HG03521 (cell line): Measurements from ENCODE around the gene SIGMAR1.
A peak's percentile ranks its signal among the peaks of the same experiment; 100 is the strongest.

Experiments
- ATAC-seq: cut with Tn5 transposase; IDR thresholded peaks from one replicate; pipeline ENCODE4 v1.9.1; 2021; ENCODE audit warnings: mild to moderate bottlenecking, moderate library complexity; ENCODE audit not compliant: unreplicated experiment

Gene SIGMAR1

DNA sequence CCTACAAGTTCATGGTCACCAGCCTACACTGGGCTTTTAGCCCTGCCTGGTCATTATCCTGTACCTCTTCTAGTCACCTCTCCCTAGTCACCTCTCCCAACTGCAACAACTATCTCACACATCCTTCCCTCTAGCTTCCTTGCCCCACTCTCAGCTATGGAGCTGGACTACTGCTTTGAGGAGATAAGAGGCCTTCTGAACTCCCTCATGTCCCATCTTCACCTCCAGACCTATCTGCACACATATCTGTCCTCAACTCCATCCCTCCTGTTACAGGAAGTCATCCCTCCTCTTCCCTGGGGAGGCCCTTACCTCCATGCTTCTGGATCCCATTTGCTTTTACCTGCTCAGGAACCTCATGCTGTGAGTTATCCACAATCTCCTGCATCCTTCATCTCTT lies 31.4 kb downstream of the SIGMAR1 start:
- ATAC-seq: no peak

- peak; percentile 54 for ATAC-seq
These were observed 33.9 kb downstream of the SIGMAR1 start for GRCh38 chr9:34603610-34604231.

DNA sequence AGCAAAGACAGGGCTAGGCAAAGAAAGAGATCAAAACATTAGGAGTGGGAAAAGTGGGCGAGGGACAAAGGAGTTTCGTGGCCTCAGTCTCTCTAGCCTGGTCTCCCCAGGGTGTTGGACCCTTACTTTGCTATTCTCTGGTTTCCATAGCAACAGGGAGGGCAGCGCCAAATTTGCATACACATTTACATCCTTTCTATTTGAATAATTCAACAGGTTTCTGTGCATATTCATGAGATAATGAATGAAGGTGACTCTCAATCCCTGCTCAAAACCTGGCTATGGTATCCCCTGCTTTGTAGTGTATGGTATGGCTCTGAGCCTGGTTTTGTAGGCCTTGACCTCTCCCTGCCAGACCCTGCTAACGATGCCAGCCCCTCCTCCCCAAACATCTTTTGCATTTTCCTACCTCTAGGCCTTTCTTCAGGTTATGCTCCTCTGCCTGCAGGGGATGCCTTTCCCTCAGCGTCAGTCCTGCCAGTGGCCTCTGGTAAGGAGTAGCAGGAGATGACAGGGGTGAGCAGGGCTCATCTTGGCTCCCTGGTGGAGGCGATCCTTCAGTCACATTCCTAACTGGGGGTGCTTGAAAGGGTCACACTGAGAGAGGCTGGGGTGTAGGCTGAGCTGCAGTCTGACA lies 35.5 kb downstream of the SIGMAR1 start:
- no peak for ATAC-seq

GRCh38 chr9:34600908-34601307 lies 36.7 kb downstream of the SIGMAR1 start:
- ATAC-seq: no peak

GRCh38 chr9:34599546-34599945 lies 38.0 kb downstream of the SIGMAR1 start:
- ATAC-seq: no peak

GRCh38 chr9:34594177-34594576 lies 43.4 kb downstream of the SIGMAR1 start:
- ATAC-seq: no peak

GRCh38 chr9:34592895-34593601 lies 44.5 kb downstream of the SIGMAR1 start:
- ATAC-seq: no peak

DNA sequence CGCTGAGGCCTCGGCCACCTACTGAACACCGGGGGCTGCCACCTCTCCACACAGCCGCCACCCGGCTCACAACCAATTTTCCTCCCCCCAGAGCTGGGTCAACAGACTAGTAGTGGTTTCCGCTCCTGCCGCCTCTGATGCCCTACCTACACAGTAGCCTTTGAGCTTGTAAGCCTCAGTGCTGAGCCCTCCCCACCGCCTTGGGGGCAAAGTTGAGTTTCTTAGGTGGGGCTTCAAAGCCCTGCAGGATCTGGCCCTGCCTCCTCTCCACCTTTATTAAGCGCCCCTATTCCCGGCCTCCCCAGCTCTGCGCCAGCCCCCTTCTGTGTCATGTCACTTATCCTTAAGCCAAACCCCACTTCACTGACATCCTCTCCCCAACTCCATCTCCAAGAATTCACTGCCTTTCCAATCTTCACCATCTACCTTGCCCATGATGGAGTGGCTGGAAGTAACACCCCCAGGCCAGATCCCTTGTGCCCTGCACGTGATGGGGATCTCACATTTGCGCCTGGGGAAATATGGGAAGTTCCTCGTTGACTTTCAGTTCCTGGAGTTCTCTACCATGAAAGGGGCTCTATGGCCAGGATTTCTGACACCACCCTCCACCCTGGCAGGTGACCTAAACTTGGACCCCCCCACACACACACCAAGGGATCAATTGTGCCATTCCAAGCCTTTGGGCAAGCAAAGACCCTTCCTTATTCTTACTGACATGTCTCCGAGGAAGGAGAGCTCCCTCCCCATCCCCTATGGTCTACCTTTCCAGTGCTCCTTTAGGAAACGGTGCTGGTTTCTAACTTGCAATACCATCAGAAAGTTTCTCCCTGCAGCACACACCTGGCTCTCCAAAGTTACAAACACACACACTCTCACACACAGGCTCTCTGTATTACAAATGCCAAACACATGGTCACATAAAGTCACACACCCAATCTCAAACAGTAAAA lies 45.4 kb downstream of the SIGMAR1 start:
- no peak for ATAC-seq

- peak; percentile 67 for ATAC-seq
These were observed 46.2 kb downstream of the SIGMAR1 start for GRCh38 chr9:34591248-34591916.

DNA sequence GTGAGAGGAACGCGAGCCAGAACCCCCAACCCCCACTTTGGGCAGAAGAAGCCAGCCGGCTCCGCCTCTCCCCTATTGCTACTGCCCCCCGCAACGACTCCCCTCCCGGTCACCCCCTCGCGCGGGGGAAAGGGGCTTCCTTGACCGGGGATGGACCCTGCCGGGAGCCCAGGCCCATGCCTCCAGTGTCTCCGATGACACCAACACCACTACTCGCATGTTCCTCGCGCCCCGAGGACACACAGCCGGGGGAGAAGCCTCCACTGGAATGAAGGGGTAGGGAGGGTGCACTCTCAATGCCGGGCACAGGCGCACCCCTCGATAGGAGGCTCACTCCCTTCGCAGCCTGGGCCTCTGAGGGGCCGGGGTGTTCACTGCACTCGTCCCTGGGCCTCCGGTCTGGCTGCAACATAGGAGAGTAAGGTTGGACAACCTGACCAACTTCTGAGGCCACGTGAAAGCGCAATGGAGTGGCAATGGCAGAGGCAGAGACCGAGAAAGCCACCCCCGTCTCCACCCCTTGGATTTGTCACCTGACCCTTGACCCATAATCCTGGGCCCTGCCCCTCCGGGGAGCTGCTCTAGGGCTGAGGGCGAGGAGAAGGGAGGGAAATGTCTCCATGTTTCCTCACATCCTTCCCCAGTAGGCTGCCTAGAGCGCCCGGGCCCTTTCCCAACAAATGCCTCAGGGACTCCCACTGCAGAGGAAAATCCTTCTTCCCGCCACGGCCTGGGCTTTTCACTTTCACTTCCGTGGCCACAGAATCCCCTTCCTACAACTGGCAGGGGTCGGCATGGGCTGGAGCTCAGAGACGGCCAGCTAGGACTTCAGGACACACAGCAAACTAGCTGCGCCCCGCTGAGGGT lies 47.0 kb downstream of the SIGMAR1 start:
- ATAC-seq: no peak

DNA sequence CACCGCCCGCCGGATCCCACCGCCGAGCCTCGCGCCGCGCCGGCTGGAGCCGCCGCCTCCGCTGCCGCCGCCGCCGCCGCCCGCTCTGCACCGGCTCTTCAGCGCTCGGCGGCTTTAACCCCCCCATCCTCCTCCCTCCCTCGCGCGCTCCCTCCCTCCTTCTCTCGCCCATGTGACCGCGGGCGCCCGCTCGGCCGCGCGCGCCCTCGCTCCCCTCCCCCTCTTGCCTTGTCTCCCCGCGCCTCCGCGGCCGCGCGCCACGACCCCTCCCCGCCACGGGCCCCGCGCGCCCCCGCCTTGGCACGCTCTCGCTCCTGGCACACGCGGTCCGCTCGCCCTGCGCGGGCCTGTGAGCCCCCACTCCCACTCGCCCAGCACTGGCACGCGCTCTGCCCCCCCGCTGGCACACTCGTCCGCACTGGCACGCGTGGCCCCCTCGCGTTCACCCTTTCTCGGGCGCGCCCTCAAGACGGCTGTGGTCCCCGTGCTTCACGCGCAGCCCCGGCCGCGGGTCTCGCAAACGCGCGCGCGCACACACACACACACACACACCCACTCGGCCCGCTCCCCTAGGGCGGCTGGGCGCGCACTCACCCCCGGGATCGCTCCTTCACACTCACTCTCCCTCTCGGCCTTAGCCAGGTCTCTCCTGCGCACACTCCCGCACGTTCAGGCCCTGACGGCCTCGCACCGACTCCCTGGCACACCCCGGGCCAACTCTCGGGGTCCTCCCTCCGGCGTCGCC lies 47.8 kb downstream of the SIGMAR1 start, which contains the start of gene CNTFR:
Gene CNTFR (minus strand): TSS at position 89 of the 745 bp plus-strand sequence. CDS start 20,743 bp downstream, outside the sequence.
- ATAC-seq: no peak

DNA sequence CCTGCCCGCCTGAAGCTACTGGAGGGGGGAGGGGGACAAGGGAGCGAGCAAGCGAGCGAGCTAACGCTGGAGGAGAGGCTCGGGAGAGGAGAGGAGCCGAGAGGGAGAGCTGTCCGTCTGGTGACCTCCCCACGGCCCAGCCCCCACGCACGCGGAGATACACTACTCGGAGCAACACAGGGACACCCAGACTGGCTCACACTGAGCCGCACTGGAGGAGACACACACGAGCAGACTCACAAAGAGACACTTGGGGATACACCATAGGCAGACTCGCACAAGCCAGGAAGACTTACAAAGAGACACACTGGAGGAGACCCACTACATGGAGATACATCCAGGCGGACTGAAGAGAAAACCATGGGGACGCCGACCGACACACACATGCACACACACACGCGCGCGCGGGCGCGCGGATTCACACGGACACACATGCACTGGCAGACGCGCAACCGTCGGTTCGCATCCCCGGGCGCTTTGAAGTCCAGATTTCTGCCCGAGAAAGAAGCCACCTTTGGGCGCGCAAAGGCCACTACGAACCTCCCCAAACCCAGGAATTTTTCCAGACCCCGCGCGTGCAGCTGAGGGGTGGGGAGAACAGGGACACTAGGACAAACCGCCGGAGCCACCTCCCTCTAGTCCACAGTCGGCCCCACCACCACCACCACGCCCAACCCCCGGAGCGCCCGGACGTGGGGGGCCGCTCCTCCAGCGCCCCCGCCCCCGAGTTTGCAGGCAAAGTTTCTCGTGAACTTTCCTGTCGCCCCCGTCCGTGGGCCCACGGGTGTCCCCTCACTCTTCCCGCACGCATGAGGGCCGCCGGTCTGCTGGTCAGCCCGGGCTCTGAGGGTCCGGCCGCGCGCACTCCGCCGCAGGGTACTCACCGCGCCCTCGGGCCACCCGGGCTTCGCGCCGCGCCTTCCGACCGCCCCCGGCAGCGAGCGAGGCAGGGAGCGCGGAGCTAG lies 48.6 kb downstream of the SIGMAR1 start:
- no peak for ATAC-seq

DNA sequence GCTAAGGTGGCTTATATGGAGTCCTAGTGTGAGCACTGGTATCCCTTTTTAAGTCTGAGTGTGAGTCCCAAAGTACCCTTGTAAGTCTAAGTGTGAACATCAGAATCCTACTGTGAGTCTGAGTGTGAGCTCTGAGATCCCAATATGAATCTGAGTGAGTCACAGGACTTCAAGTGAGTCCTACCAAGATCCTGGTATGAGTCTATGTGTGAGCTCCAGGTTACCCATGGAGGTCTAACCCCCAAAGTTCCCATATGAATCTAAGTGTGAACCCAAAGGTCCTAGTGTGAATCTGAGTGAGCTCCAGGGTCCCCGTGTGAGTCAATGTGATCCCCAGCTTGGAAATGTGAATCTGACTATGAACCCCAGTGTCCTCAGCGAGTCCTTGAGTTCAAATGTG lies 50.3 kb downstream of the SIGMAR1 start:
- ATAC-seq: no peak

- no peak for ATAC-seq
These were observed 51.5 kb downstream of the SIGMAR1 start for GRCh38 chr9:34585946-34586669.

DNA sequence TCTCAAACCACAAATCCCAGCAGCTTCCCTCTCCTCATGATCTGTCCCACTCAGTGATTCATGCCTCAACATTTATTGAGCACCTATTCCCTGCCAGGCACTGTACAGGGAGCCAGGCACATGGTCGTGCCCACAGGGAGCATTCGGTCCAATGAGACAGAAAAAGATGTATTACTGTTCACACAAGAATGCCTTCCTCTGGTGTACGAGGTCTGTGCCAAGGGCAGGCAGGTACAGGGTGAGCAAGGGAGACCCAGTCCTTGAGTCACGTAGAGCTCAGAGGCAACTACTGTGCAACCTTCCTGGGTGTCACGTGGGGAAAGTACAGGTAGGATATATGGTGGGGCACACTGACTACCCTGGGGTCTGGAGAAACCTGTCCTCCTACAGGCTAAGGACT lies 52.6 kb downstream of the SIGMAR1 start:
- ATAC-seq: no peak
